ENCODE measurements around the gene GRID2. TPM values are rescaled to one million over a fixed set of nuclear protein-coding genes. Genes with fewer than 3 reads are reported as not detected.

GRID2 gene
- total RNA-seq, 2 donors from 2014 or later: not detected

DNA sequence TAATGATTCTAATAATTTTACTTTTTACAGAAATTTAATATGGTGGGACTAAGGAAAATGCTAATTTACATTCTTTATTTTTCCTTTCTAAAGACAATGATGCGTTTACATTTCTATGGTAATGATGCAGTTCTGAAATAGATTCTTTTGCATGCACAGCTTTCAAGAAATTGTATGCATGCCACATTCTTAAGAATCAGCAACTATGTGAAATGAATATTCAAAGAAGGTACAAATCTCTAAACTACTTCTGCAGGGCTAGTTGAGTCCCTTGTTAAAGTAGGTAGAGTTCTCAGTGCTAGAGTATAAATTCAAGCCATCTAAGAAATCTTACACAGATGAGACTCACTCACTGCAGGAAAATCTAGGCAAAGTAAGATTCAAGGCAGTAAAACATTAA is 24.5 kb upstream of the GRID2 start:
- intact Hi-C loops (cut with DNase I): no loop called here

DNA sequence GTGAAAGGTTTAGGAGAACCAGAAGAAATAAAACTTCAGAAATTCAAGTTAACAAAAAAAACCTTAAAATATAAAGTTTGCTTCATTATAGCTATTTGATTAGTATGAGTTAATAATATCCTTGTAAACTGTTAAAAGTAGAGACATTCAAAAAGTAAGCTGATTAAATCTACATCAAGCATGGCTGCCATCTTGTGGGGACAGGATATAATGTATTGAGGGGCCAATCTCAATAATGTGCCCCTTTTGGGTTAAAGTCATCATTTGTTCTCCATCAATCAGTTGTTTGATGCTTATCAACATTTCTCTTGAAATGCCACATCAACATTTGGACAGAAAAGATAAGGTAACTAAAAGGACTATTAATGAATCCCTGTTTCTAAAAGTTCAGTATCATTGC is 4.6 kb upstream of the GRID2 start:
- no peaks in the 10 kb centered on the region for H3K4me1 ChIP-seq
- H3K36me3 ChIP-seq: no peaks in the 10 kb centered on the region
- intact Hi-C loops (cut with DNase I): no loop called here
- no peaks in the 10 kb centered on the region for H3K9me3 ChIP-seq
- no peak overlapping the region for H3K27ac ChIP-seq
- peaks cover 14% of the 10 kb centered on the region for H3K27me3 ChIP-seq
- no peak for DNase-seq
- H3K9ac ChIP-seq (ENCODE audit: low read depth in 2 of 2, low read length in 2 of 2): no peak overlapping the region
- H3K4me3 ChIP-seq: no peak overlapping the region
- TF ChIP-seq, protein P1, sequence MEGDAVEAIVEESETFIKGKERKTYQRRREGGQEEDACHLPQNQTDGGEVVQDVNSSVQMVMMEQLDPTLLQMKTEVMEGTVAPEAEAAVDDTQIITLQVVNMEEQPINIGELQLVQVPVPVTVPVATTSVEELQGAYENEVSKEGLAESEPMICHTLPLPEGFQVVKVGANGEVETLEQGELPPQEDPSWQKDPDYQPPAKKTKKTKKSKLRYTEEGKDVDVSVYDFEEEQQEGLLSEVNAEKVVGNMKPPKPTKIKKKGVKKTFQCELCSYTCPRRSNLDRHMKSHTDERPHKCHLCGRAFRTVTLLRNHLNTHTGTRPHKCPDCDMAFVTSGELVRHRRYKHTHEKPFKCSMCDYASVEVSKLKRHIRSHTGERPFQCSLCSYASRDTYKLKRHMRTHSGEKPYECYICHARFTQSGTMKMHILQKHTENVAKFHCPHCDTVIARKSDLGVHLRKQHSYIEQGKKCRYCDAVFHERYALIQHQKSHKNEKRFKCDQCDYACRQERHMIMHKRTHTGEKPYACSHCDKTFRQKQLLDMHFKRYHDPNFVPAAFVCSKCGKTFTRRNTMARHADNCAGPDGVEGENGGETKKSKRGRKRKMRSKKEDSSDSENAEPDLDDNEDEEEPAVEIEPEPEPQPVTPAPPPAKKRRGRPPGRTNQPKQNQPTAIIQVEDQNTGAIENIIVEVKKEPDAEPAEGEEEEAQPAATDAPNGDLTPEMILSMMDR (IDR thresholded peaks at IDR 0.05): no peak

More for the DNA sequence above, 24.5 kb upstream of the GRID2 start:
- TF ChIP-seq, protein P1 (IDR thresholded peaks at IDR 0.05): no peak
- Histone ChIP-seq H3K27ac (no peak overlapping the region), H3K36me3 (no peaks in the 10 kb centered on the region), H3K4me1 (no peaks in the 10 kb centered on the region), H3K9me3 (no peaks in the 10 kb centered on the region), H3K9ac (ENCODE audit: low read depth in 2 of 2, low read length in 2 of 2) (no peak overlapping the region), H3K27me3 (no peaks in the 10 kb centered on the region), H3K4me3 (no peak overlapping the region)
- no peak for DNase-seq

DNA sequence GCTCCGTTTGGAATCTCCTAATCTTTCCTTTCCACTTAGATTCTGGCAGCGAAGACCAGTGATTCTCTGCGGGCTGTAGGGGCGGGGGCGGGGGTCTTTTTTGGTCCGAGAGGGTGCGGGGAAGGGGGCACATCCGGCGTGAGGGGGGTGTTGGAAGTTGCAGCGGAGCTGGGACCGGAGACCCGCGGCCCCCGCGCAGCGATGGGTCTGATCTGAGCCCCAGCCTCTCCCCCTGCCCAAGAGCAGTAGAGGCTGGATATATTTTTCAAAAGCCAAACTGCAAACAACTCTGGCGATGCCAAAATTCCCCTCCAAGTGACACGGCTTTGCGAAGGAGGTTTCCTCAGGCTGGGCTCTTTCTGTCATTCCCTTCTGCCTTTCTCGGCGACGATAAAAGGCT is 355 bp downstream of the GRID2 start:
- DNase-seq: no peak
- Histone ChIP-seq H3K4me1 (no peaks in the 10 kb centered on the region), H3K9me3 (no peaks in the 10 kb centered on the region), H3K36me3 (no peaks in the 10 kb centered on the region), H3K27ac (no peak overlapping the region), H3K4me3 (no peak overlapping the region), H3K27me3 (peaks cover 38% of the 10 kb centered on the region), H3K9ac (ENCODE audit: low read depth in 2 of 2, low read length in 2 of 2) (no peak overlapping the region)
- TF ChIP-seq, protein P1 (IDR thresholded peaks at IDR 0.05): no peak
- intact Hi-C loops (cut with DNase I): no loop called here

DNA sequence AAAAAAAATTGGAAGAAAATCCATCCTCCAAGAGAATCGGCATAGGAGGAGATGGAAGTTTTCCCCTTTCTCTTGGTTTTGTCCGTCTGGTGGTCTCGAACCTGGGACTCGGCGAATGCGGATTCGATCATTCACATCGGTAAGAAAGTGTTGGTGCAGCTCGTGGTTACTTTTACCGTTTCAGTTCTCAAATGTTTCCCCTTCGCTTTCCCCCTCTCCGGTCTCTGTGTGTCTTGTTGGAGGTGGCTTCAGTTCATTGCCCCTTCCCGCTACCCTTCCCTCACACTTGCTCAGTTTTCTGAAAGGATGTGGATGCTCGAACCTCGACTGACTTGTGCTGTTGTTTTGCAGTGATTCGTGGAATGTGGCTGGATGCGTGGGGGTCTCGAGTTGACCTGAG is 840 bp downstream of the GRID2 start:
- Histone ChIP-seq H3K4me3 (no peak overlapping the region), H3K27ac (no peak overlapping the region), H3K4me1 (no peaks in the 10 kb centered on the region), H3K36me3 (no peaks in the 10 kb centered on the region), H3K9me3 (no peaks in the 10 kb centered on the region), H3K9ac (ENCODE audit: low read depth in 2 of 2, low read length in 2 of 2) (no peak overlapping the region), H3K27me3 (peaks cover 38% of the 10 kb centered on the region)
- intact Hi-C loops (cut with DNase I): no loop called here
- DNase-seq: no peak
- TF ChIP-seq, protein P1 (IDR thresholded peaks at IDR 0.05): no peak

DNA sequence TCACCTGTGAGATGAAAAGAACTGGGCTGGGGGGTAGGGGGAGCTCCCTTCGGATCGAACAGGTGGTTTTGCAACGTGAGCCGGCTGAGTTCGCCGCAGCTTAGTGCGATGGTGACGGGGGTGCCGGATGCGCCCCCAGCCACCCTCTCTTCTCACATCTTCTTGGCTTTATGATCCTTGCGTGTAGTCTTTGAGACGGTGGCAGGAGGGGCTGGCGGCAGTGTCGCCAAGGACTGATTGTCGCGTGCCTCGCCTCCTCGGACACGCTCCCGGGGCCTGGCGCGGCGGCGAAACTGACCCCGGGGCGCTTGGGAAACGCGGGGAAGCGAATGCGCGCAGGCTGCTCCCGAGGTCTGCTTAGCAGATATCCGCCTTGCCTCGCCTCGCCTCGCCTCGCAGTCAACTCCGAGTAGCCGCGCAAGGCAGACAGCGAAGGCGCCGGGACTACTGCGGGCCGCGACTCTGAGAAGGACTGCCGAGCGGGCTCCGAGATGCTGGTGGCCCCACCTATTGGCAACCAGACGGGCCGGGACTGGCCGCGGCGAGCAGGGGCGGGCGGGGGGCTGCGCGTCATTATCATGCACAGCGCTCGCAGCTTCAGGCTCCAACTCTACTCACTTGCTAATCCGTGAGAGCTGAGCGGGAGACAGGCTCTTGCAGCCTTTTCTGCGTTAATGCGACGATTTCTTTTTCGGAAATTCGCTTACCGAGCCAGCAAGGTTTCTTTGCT is 1.5 kb downstream of the GRID2 start:
- Histone ChIP-seq H3K9me3 (no peaks in the 10 kb centered on the region), H3K27me3 (peaks cover 38% of the 10 kb centered on the region), H3K9ac (ENCODE audit: low read depth in 2 of 2, low read length in 2 of 2) (no peak overlapping the region), H3K27ac (no peak overlapping the region), H3K4me1 (no peaks in the 10 kb centered on the region), H3K4me3 (peak overlapping the region; percentile 11), H3K36me3 (no peaks in the 10 kb centered on the region)
- DNase-seq: no peak
- TF ChIP-seq, protein P1 (IDR thresholded peaks at IDR 0.05): no peak
- intact Hi-C loops (cut with DNase I): no loop called here
